Liver (tissue), 9 donors: ENCODE data around the gene ASF1B. TPM values are rescaled to one million over a fixed set of nuclear protein-coding genes. Genes with fewer than 3 reads are reported as not detected.

Experiments used
- DNase-seq: peaks from one replicate; pipeline ENCODE4 v3.0.0-alpha.2; 2017; ENCODE audit warnings: low spot score
- H3K27ac ChIP-seq, 2 donors: one replicate each; pipeline ENCODE4 v1.7.0; 2013; ENCODE audit warnings: inconsistent platforms in 2 of 2, low read length in 2 of 2, control low read depth in 1 of 2, low read depth in 1 of 2, mild to moderate bottlenecking in 1 of 2
- H3K27me3 ChIP-seq, 4 donors: one replicate each; pipeline versions ENCODE4 v1.6.1 to v1.7.0; 2013; ENCODE audit warnings: low read length in 3 of 4, inconsistent platforms in 1 of 4, mild to moderate bottlenecking in 1 of 4, moderate library complexity in 1 of 4; ENCODE audit not compliant: control insufficient read depth in 4 of 4, insufficient read depth in 4 of 4
- H3K36me3 ChIP-seq, 4 donors: one replicate each; pipeline versions ENCODE4 v1.6.1 to v1.7.0; 2013; ENCODE audit warnings: low read length in 3 of 4, mild to moderate bottlenecking in 3 of 4, low read depth in 1 of 4, moderate library complexity in 1 of 4; ENCODE audit not compliant: control insufficient read depth in 4 of 4, insufficient read depth in 3 of 4
- H3K4me1 ChIP-seq, 4 donors: one replicate each; pipeline versions ENCODE4 v1.6.1 to v1.7.0; 2013; ENCODE audit warnings: low read length in 3 of 4, mild to moderate bottlenecking in 3 of 4, moderate library complexity in 1 of 4; ENCODE audit not compliant: control insufficient read depth in 4 of 4, insufficient read depth in 4 of 4
- H3K4me3 ChIP-seq, 3 donors: one replicate each; pipeline versions ENCODE4 v1.6.1 to v1.7.0; 2013; ENCODE audit warnings: low read length in 3 of 3, control low read depth in 1 of 3, low read depth in 1 of 3, mild to moderate bottlenecking in 1 of 3
- H3K9ac ChIP-seq, 2 donors: one replicate each; pipeline ENCODE4 v1.7.0; 2013; ENCODE audit warnings: low read length in 2 of 2, mild to moderate bottlenecking in 2 of 2, moderate library complexity in 2 of 2, control low read depth in 1 of 2, low read depth in 1 of 2
- H3K9me3 ChIP-seq, 4 donors: one replicate each; pipeline versions ENCODE4 v1.6.1 to v1.7.0; 2013; ENCODE audit warnings: low read length in 3 of 4; ENCODE audit not compliant: control insufficient read depth in 4 of 4
- ATF3 ChIP-seq: IDR thresholded peaks from 2 replicates; pipeline ENCODE4 v1.6.1; 2016; ENCODE audit warnings: antibody characterized with exemption
- CTCF ChIP-seq: fragments of 150-350 bp; IDR thresholded peaks from 2 replicates; pipeline ENCODE4 v1.5.1; 2017; ENCODE audit warnings: improper control_type of control experiment, low read depth, low read length; ENCODE audit not compliant: missing input control
- EGR1 ChIP-seq, 2 donors: IDR thresholded peaks; 2 replicates each; pipeline ENCODE4 v1.6.1; 2016 to 2018; ENCODE audit warnings: antibody characterized with exemption in 2 of 2, low read depth in 2 of 2
- FOXA1 ChIP-seq: IDR thresholded peaks from 2 replicates; pipeline ENCODE4 v1.6.1; 2016; ENCODE audit warnings: antibody characterized with exemption
- FOXA2 ChIP-seq: IDR thresholded peaks from 2 replicates; pipeline ENCODE4 v1.6.1; 2016; ENCODE audit warnings: antibody characterized with exemption
- GABPA ChIP-seq, 2 donors: IDR thresholded peaks in 1 of 2; conservative IDR thresholded peaks in 1 of 2; 2 replicates each; pipeline ENCODE4 v1.6.1; 2016; ENCODE audit warnings: antibody characterized with exemption in 2 of 2, mild to moderate bottlenecking in 1 of 2, moderate library complexity in 1 of 2
- HNF4A ChIP-seq, 2 donors: conservative IDR thresholded peaks; 2 replicates each; pipeline ENCODE4 v1.6.1; 2016; ENCODE audit warnings: antibody characterized with exemption in 2 of 2, mild to moderate bottlenecking in 2 of 2
- JUND ChIP-seq, 2 donors: IDR thresholded peaks; 2 replicates each; pipeline ENCODE4 v1.6.1; 2016; ENCODE audit warnings: antibody characterized with exemption in 2 of 2
- NR2F2 ChIP-seq: IDR thresholded peaks from 2 replicates; pipeline ENCODE4 v1.6.1; 2016; ENCODE audit warnings: antibody characterized with exemption
- RAD21 ChIP-seq, 2 donors: IDR thresholded peaks; 2 replicates each; pipeline ENCODE4 v1.6.1; 2016; ENCODE audit warnings: antibody characterized with exemption in 2 of 2, mild to moderate bottlenecking in 2 of 2
- REST ChIP-seq: IDR thresholded peaks from 2 replicates; pipeline ENCODE4 v1.6.1; 2016; ENCODE audit warnings: antibody characterized with exemption, mild to moderate bottlenecking
- RXRA ChIP-seq, 2 donors: IDR thresholded peaks; 2 replicates each; pipeline ENCODE4 v1.6.1; 2017 to 2018; ENCODE audit warnings: antibody characterized with exemption in 2 of 2, mild to moderate bottlenecking in 1 of 2
- SP1 ChIP-seq: IDR thresholded peaks from 2 replicates; pipeline ENCODE4 v1.6.1; 2018; ENCODE audit warnings: antibody characterized with exemption, mild to moderate bottlenecking
- YY1 ChIP-seq: IDR thresholded peaks from 2 replicates; pipeline ENCODE4 v1.6.1; 2016; ENCODE audit warnings: antibody characterized with exemption, mild to moderate bottlenecking
- WGBS: extraction: QIAGEN DNeasy Blood & Tissue Kit; methylation state at CpG from one replicate; pipeline ENCODE4 v1.1.7; 2013; 5-methylcytosine and 5-hydroxymethylcytosine counted together
- polyA plus RNA-seq, 2 donors: library from polyadenylated mRNA; stranded (reverse) in 1 of 2; unstranded in 1 of 2; fragments of 200-250 nt in 1 of 2; fragments of >200 nt in 1 of 2; fragmentation: Nextera tagmentation in 1 of 2; extraction: Ambion mirVana in 1 of 2; gene quantifications; one replicate each; pipeline versions ENCODE4 v1.2.1 to v1.2.3, GENCODE V29; 2013 to 2015
- total RNA-seq, 2 donors: library from RNA; depleted of rRNA; stranded (reverse); fragments of >200 nt; gene quantifications; one replicate each; pipeline ENCODE4 v1.2.3, GENCODE V29; 2014
- donor health status: healthy.
- donor health status: healthy.
- donor health status: healthy.
- donor health status: healthy.
- donor health status: healthy.

Gene ASF1B
- total and polyA plus RNA-seq, 4 donors: 0.25 to 20.5 (median 1.6) TPM

- peaks cover 13 to 60% (median 32%) of the 10 kb centered on the region in 4 donors for H3K36me3 ChIP-seq
Measured at GRCh38 chr19:14101003-14101545, 35.3 kb downstream of the ASF1B start.

More at GRCh38 chr19:14101003-14101545, 35.3 kb downstream of the ASF1B start:
- H3K27me3 ChIP-seq: no peaks in the 10 kb centered on the region
- H3K4me1 ChIP-seq: no peaks in the 10 kb centered on the region
- no peak for DNase-seq
- 95% methylated on average over 6 of the region's 6 CpGs for WGBS
- H3K9ac ChIP-seq: no peak overlapping the region
- H3K4me3 ChIP-seq: no peak overlapping the region
- TF ChIP-seq HNF4A (conservative IDR thresholded peaks at IDR 0.05): no peak
- TF ChIP-seq EGR1 (IDR thresholded peaks at IDR 0.05; ENCODE audit: low read depth in 2 of 2): no peak
- TF ChIP-seq FOXA2: no peak
- no peak for TF ChIP-seq SP1
- no peak for TF ChIP-seq CTCF
- no peak for TF ChIP-seq ATF3
- TF ChIP-seq GABPA (IDR thresholded peaks at IDR 0.05 in 1 of 2, conservative IDR thresholded peaks at IDR 0.05 in 1 of 2): no peak
- TF ChIP-seq JUND (IDR thresholded peaks at IDR 0.05): no peak
- TF ChIP-seq REST: no peak
- TF ChIP-seq NR2F2: no peak
- TF ChIP-seq YY1: no peak
- no peak for TF ChIP-seq RAD21 (IDR thresholded peaks at IDR 0.05)
- TF ChIP-seq FOXA1: no peak
- TF ChIP-seq RXRA (IDR thresholded peaks at IDR 0.05): no peak
- H3K27ac ChIP-seq: no peak overlapping the region
- H3K9me3 ChIP-seq: no peaks in the 10 kb centered on the region
